Fibroblast of skin of left biceps (primary cell): ENCODE data around the gene CFAP299.
"Not testable (repeated sequence)": the region's sequence is repeated elsewhere in the genome, so short reads cannot be mapped to it uniquely, and the experiment has no call there.

Experiments used
- DNase-seq, 2 experiments: peaks; one replicate each; pipeline ENCODE4 v3.0.0-alpha.2; 2013; ENCODE audit warnings: low read depth in 2 of 2

The CFAP299 gene

GRCh38 chr4:80388284-80388607, 52.7 kb downstream of the CFAP299 start:
- DNase-seq = no peak

DNA sequence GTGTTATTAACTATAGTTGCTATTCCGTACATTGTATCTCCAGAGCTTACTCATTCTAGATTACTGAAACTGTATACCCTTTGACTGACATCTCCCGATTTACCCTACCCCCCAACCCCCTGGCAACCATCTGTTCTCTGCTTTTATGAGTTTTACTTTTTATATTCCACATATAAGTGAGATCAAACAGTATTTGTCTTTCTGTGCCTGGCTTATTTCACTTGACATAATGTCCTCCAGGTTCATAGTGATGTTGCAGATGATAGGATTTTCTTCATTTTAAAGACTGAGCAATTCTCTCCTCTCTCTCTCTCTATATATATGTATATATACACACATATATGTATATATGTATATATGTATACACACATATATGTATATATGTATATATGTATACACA, 54.6 kb downstream of the CFAP299 start:
- no peak for DNase-seq

DNA sequence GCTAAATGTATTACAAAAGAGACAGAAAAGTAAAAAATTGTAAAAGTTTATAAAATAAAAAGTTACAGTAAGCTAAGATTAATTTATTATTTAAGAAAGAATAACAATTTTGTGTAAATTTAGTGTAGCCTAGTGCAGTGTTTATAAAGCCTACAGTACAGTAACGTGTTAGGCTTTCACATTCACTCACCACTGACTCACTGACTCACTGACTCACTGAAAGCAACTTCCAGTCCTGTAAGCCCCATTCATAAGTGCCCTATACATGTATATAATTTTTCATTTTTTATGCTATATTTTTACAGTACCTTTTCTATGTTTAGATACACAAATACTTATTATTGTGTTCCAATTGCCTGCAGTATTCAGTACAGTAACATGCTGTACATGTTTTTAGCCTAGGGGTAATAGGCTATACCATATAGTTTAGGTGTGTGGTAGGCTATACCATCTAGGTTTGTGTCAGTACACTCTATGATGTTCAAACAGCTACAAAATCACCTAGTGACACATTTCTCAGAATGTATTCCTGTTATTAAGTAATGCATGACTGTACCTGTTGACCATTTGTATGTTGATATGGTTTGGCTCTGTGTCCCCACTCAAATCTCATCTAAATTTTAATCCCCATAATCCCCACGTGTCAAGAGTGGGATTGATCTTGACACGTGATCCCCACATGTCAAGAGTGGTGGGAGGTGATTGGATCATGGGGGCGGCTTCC, 57.9 kb downstream of the CFAP299 start:
- DNase-seq = peak; percentile 24 to 30

DNA sequence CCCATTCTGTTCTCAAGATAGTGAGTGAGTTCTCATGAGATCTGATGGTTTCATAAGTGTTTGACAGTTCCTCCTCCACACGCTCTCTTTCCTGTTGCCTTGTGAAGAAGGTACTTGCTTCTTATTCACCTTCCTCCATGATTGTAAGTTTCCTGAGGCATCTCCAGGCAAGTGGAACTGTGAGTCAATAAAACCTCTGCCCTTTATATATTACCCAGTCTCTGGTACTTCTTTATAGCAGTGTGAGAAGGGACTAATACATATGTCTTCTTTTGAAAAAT, 58.4 kb downstream of the CFAP299 start:
- no peak for DNase-seq

DNA sequence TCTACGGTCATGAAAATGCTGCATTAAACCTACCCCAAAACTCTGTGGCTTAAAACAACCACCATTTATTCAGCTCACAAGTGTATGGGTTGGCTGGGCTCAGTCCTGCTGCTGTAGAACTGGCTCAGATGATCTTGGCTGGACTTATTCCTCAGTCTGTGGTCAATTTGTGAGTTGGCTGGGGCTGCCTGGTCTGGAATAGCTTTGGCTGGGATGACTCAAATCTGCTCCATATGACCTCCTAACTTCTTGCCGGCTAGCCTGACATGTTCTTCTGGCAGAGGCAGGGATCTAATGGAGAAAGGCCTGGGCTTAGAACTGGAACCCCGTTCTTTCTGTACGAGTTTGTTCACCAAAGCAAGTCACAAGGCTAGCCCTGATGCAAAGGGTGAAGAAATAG, 71.7 kb downstream of the CFAP299 start:
- peak; percentile 11 to 15 for DNase-seq

GRCh38 chr4:80409809-80410208, 74.3 kb downstream of the CFAP299 start:
- DNase-seq = peak; percentile 16 to 31

DNA sequence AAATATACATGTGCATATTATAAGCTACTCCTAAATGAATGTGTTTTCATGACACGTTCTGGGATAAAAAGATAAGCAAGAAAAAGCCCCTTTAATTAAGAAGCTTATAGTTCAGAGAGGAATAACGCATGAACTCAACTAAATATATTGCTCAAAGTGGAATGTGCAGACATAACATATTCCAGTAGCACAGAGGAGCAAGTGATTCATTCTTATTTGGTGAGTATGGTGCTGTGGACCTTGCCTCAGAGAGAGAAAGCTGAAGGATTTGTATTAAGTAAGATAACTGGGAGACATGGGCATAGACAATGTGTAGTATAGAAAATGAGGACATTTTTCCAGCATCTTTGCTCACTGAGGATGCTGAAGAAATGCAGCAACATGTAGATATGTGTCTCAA, 76.8 kb downstream of the CFAP299 start:
- DNase-seq = no peak

- no peak for DNase-seq
Observed at GRCh38 chr4:80413086-80413485, 77.6 kb downstream of the CFAP299 start.

DNA sequence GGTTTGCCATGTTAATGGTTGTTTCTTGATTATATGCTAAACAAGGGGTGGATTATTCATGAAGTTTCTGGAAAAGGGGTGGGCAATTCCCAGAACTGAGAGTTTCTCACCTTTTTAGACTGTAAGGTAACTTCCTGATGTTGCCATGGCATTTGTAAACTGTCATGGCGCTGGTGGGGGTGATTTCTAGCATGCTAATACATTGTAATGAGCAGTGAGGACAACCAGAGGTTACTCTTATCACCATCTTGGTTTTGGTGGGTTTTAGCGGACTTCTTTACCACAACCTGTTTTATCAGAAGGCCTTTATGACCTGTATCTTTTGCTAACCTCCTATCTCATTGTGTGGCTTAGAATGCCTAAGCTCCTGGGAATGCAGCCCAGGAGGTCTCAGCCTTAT, 81.5 kb downstream of the CFAP299 start:
- DNase-seq = no peak

DNA sequence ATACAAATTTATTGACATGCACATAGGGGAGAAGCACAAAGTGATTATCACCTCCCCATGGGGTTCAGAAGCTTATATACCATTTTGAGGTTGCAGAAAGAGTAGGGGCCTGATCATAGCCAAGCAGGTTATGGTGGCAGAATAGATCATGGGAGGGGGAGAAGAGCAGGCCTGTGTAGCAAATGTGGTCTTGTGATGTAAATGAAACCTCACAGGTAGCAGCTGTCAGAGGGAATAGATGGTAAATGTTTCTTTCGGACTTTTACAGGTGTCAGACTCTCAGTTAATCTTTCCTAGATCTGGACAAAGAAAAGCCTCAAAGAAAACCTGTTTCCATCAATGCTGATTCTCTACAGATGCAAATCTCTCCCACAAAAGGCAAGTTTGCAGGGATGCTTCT, 84.4 kb downstream of the CFAP299 start:
- DNase-seq = no peak

DNA sequence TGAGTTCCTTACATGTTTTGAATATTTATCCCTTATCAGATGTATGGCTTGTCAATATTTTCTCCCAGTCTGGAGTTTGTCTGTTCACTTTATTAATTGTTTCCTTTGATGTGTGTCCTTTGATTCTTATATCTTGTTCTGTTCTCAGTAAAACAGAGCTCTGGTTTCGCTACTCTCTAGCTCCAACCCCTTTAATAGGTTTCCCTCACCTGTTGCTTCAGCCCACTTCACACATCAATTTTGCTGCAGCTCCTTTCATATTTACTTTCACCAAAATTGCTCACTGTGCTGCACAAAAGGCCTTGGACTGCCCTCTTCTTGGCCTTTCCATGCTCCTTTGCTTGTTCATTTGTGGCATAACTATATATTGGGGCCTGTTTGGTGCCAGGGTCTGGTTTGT, 85.1 kb downstream of the CFAP299 start:
- DNase-seq = no peak

DNA sequence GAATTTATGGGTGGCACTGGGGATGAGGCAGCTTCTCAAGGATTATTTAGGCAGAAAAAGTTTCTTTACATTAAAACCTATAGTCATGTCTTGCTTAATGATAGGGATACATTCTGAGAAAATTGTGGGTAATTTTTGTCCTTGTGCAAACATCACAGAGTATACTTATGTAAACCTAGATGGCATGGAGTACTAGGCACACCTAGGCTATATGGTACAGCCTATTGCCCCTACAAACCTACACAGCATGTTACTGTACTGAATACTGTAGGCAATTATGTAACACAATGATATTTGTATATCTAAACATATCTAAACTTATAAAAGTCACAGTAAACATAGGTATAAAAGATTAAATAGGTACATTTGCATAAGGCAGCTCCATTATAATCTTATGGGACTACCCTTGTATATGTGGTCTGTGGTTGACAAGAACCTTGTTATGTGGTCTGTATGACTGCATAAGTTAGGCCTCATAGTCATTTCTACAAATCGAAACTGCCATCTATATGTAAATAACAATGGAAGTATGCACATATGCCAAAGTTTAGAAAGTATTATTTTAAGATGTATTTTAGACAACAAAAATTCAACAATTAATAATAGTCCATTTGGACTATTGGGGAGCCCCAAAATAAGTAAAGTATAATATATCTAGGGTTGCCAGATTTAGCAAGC, 87.3 kb downstream of the CFAP299 start:
- DNase-seq = no peak

- no peak for DNase-seq
Observed at GRCh38 chr4:80423553-80424224, 88.2 kb downstream of the CFAP299 start.

DNA sequence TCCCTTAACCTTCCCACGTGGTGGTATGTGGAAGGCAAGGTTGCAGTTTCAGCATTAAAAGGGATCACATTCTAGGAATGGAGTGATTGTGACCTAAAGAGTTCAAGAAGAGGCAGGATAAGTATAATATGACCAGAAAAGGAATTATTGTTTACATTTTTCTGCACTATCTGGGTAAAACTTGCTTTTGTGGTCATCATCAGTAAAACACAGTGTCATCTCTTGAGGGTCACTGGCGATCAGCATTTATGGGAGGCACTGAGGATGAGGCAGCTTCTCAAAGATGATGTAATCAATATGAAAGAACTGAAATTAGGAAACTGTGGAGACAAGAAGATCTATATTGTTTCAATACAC, 88.7 kb downstream of the CFAP299 start:
- no peak for DNase-seq

GRCh38 chr4:80425124-80426100, 89.9 kb downstream of the CFAP299 start:
- DNase-seq = no peak

DNA sequence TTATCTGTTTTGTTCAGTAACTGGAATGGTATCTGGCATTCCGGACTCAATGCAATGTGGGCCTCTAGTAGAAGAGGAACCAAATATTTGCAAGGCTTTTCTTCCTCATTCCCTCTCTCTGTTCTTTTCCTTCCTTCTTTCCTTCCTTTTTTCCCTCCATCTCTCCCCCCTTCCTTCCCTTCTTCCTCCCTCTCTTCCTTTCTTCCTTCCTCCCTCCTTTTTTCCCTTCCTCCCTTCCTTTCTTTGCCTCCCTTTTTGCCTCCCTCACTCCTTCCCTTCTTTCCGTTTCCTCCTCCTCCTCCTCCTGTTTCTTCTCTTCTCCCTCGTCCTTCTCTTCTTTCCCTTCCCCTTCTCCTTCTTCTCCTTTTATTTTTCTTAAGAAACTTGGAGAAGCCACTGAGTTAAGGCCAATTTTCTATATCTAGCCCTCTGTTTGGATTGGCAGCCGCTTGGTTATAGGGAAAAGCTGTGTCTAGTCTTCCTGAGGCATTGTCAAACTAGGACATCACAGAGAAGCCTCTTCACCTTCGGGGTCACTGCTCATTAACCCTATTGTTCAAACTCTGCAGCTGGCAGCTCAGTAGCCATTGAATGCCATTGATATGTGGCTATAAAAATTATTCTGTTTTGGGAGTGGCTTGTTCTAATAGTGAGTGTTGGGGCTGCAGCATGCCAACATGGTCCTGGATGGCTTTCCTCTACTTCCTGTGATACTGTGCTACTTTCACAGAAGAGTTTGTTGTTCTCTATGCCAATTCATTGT, 95.9 kb downstream of the CFAP299 start:
- DNase-seq = no peak

- DNase-seq = no peak
Observed at GRCh38 chr4:80434238-80434637, 98.7 kb downstream of the CFAP299 start.

- DNase-seq = no peak
Observed at GRCh38 chr4:80438016-80438415, 102.5 kb downstream of the CFAP299 start.

- not testable (repeated sequence) for DNase-seq
Observed at GRCh38 chr4:80439294-80440061, 103.9 kb downstream of the CFAP299 start.

DNA sequence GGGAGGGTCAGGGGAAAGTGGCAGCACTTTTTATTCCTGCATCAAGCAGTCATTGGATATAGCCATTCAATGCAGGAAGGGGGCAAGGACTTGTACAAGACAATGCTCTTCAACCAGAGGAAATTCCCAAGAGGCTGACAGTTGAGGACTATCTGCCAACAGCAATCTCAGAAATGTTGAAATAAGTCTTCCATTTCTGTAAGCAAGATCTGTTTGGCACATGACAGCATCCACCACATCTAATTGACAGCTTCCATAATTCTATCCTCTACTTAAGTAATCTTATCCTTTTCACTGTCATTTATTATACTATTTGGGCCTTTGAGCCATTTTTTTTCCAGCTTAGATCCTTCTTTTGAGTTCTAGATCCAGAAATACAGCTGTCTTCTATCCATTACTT, 110.7 kb downstream of the CFAP299 start:
- DNase-seq = no peak

- peak; percentile 36 to 47 for DNase-seq
Observed at GRCh38 chr4:80446664-80447063, 111.1 kb downstream of the CFAP299 start.
